NCI-H128 (cell line): ENCODE measurements around the gene KLHL26.

Source experiments
- DNase-seq: peaks from one replicate; lab custom pipeline; 2025; ENCODE audit not compliant: unreplicated experiment; lab: John Stamatoyannopoulos, UW

Gene KLHL26

GRCh38 chr19:18647807-18648206, 11.0 kb downstream of the KLHL26 start:
- DNase-seq = no peak

- DNase-seq = no peak
These were observed 12.1 kb downstream of the KLHL26 start for GRCh38 chr19:18648973-18649315.

- no peak for DNase-seq
These were observed 12.7 kb downstream of the KLHL26 start for GRCh38 chr19:18649371-18650020.

- DNase-seq = no peak
These were observed 13.2 kb downstream of the KLHL26 start for GRCh38 chr19:18650021-18650390.

GRCh38 chr19:18650468-18651041, 13.7 kb downstream of the KLHL26 start:
- no peak for DNase-seq

GRCh38 chr19:18651300-18651699, 14.5 kb downstream of the KLHL26 start:
- DNase-seq = no peak

- no peak for DNase-seq
These were observed 14.9 kb downstream of the KLHL26 start for GRCh38 chr19:18651733-18652132.

- no peak for DNase-seq
These were observed 17.0 kb downstream of the KLHL26 start for GRCh38 chr19:18653853-18654252.

GRCh38 chr19:18654469-18654868, 17.6 kb downstream of the KLHL26 start:
- no peak for DNase-seq

- DNase-seq = no peak
These were observed 18.5 kb downstream of the KLHL26 start for GRCh38 chr19:18655173-18655844.

GRCh38 chr19:18656337-18657086, 19.7 kb downstream of the KLHL26 start:
- no peak for DNase-seq

GRCh38 chr19:18657590-18658365, 20.9 kb downstream of the KLHL26 start:
- no peak for DNase-seq

GRCh38 chr19:18658366-18658855, 21.6 kb downstream of the KLHL26 start:
- no peak for DNase-seq

- DNase-seq = no peak
These were observed 22.6 kb downstream of the KLHL26 start for GRCh38 chr19:18659281-18660050.

- no peak for DNase-seq
These were observed 23.5 kb downstream of the KLHL26 start for GRCh38 chr19:18660051-18660910.

- DNase-seq = no peak
These were observed 24.3 kb downstream of the KLHL26 start for GRCh38 chr19:18660939-18661670.

- DNase-seq = no peak
These were observed 26.3 kb downstream of the KLHL26 start for GRCh38 chr19:18662972-18663732.
